Type B pancreatic cell (in vitro differentiated cells): ENCODE measurements around the gene FAH. TPM values are rescaled to one million over a fixed set of nuclear protein-coding genes. Genes with fewer than 3 reads are reported as not detected.

ENCODE experiments used
- DNase-seq: peaks from one replicate; pipeline ENCODE4 v3.0.0; 2021; ENCODE audit warnings: mixed read lengths; ENCODE audit not compliant: unreplicated experiment; ENCODE audit errors: extremely low spot score
- H3K27ac Mint-ChIP-seq: 2 replicates; pipeline ENCODE4 v1.8.0; 2021; ENCODE audit warnings: mild to moderate bottlenecking, mixed read lengths
- H3K27me3 Mint-ChIP-seq: 2 replicates; pipeline ENCODE4 v1.8.0; 2021; ENCODE audit warnings: mixed read lengths
- H3K36me3 Mint-ChIP-seq: 2 replicates; pipeline ENCODE4 v1.8.0; 2021; ENCODE audit warnings: mixed read lengths
- H3K4me1 Mint-ChIP-seq: one replicate; pipeline ENCODE4 v1.8.0; 2021; ENCODE audit warnings: mixed read lengths; ENCODE audit not compliant: unreplicated experiment
- H3K4me3 Mint-ChIP-seq: 2 replicates; pipeline ENCODE4 v1.8.0; 2021; ENCODE audit warnings: mild to moderate bottlenecking, mixed read lengths
- H3K9me3 Mint-ChIP-seq: 2 replicates; pipeline ENCODE4 v1.8.0; 2021; ENCODE audit warnings: mixed read lengths
- total RNA-seq: library from RNA; stranded (reverse); gene quantifications from 2 replicates; pipeline ENCODE4 v1.2.1, GENCODE V29; 2021; ENCODE audit warnings: low replicate concordance
- TF ChIP-seq, protein P1 (sequence below): fragments of 200-600 bp; sonication (generic); conservative IDR thresholded peaks from 2 replicates; pipeline ENCODE4 v1.5.0; 2021; ENCODE audit warnings: antibody characterized with exemption, mild to moderate bottlenecking

FAH gene
- total RNA-seq, 1 donor from 2014 or later = 25.8 TPM

- no peak overlapping the region for H3K27ac Mint-ChIP-seq
- TF ChIP-seq, protein P1, sequence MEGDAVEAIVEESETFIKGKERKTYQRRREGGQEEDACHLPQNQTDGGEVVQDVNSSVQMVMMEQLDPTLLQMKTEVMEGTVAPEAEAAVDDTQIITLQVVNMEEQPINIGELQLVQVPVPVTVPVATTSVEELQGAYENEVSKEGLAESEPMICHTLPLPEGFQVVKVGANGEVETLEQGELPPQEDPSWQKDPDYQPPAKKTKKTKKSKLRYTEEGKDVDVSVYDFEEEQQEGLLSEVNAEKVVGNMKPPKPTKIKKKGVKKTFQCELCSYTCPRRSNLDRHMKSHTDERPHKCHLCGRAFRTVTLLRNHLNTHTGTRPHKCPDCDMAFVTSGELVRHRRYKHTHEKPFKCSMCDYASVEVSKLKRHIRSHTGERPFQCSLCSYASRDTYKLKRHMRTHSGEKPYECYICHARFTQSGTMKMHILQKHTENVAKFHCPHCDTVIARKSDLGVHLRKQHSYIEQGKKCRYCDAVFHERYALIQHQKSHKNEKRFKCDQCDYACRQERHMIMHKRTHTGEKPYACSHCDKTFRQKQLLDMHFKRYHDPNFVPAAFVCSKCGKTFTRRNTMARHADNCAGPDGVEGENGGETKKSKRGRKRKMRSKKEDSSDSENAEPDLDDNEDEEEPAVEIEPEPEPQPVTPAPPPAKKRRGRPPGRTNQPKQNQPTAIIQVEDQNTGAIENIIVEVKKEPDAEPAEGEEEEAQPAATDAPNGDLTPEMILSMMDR = no peak
- no peaks in the 10 kb centered on the region for H3K27me3 Mint-ChIP-seq
- no peak for DNase-seq
- H3K4me1 Mint-ChIP-seq = no peaks in the 10 kb centered on the region
- H3K9me3 Mint-ChIP-seq = no peaks in the 10 kb centered on the region
- H3K36me3 Mint-ChIP-seq = peaks cover 11% of the 10 kb centered on the region
- H3K4me3 Mint-ChIP-seq = no peak overlapping the region
These were observed 45.0 kb upstream of the FAH start for GRCh38 chr15:80107774-80108173.

- H3K27ac Mint-ChIP-seq = no peak overlapping the region
- peaks cover 4% of the 10 kb centered on the region for H3K4me1 Mint-ChIP-seq
- no peak overlapping the region for H3K4me3 Mint-ChIP-seq
- no peaks in the 10 kb centered on the region for H3K9me3 Mint-ChIP-seq
- no peak for DNase-seq
- TF ChIP-seq, protein P1 = no peak
- H3K27me3 Mint-ChIP-seq = no peaks in the 10 kb centered on the region
- peaks cover 6% of the 10 kb centered on the region for H3K36me3 Mint-ChIP-seq
These were observed 43.4 kb upstream of the FAH start for GRCh38 chr15:80109388-80109787.

GRCh38 chr15:80110920-80111319 is 41.9 kb upstream of the FAH start:
- Mint-ChIP-seq H3K36me3 (peaks cover 4% of the 10 kb centered on the region), H3K4me3 (no peak overlapping the region), H3K9me3 (no peaks in the 10 kb centered on the region), H3K4me1 (peaks cover 9% of the 10 kb centered on the region), H3K27me3 (no peaks in the 10 kb centered on the region), H3K27ac (no peak overlapping the region)
- TF ChIP-seq, protein P1 = no peak
- no peak for DNase-seq

- Mint-ChIP-seq H3K4me3 (no peak overlapping the region), H3K4me1 (peaks cover 9% of the 10 kb centered on the region), H3K36me3 (no peaks in the 10 kb centered on the region), H3K27me3 (no peaks in the 10 kb centered on the region), H3K9me3 (no peaks in the 10 kb centered on the region), H3K27ac (no peak overlapping the region)
- TF ChIP-seq, protein P1 = no peak
- no peak for DNase-seq
These were observed 38.7 kb upstream of the FAH start for GRCh38 chr15:80114114-80114513.

DNA sequence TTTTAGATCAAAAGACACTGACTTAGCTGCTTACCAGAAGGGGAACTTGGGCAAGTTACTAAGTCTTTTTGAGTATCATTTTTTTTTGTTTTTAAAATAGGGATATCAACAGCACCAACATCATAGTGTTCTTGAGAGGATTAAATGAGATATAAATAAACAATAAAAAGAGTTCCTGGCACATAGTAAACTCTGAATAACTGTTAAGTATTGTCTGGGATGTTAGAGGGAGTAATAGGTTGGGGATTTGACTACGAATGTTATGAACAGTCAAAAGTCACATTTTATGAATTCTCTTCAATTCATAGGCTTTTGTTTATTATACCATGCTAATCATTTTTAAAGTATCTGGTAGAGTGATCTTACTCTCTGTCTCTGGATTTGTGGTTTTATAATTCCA is 37.8 kb upstream of the FAH start:
- H3K4me1 Mint-ChIP-seq = peaks cover 9% of the 10 kb centered on the region

More for the DNA sequence above, 37.8 kb upstream of the FAH start:
- H3K4me3 Mint-ChIP-seq = no peak overlapping the region
- no peak overlapping the region for H3K27ac Mint-ChIP-seq
- no peaks in the 10 kb centered on the region for H3K36me3 Mint-ChIP-seq
- H3K27me3 Mint-ChIP-seq = no peaks in the 10 kb centered on the region
- TF ChIP-seq, protein P1 = no peak
- no peak for DNase-seq
- H3K9me3 Mint-ChIP-seq = no peaks in the 10 kb centered on the region
